Effector memory CD8-positive, alpha-beta T cell (primary cell): ENCODE results near the gene NEGR1.

Source experiments
- ATAC-seq: fragments of 150-1000 bp; cut with Tn5 transposase; replicated peaks from 2 replicates; pipeline ENCODE4 v1.10.0; 2021; ENCODE audit warnings: mild to moderate bottlenecking, moderate library complexity
- DNase-seq, 3 experiments: peaks; one replicate each; pipeline ENCODE4 v3.0.0; 2021
- H3K27ac Mint-ChIP-seq, 2 donors: one replicate each; pipeline ENCODE4 v1.8.0; 2022; ENCODE audit warnings: mild to moderate bottlenecking in 2 of 2, mixed read lengths in 2 of 2, moderate library complexity in 2 of 2
- H3K27me3 Mint-ChIP-seq, 2 donors: one replicate each; pipeline ENCODE4 v1.8.0; 2022; ENCODE audit warnings: mixed read lengths in 2 of 2
- H3K36me3 Mint-ChIP-seq: one replicate; pipeline ENCODE4 v1.8.0; 2022; ENCODE audit warnings: mild to moderate bottlenecking, moderate library complexity, mixed read lengths; ENCODE audit not compliant: insufficient read depth
- H3K4me1 Mint-ChIP-seq, 2 donors: one replicate each; pipeline ENCODE4 v1.8.0; 2022; ENCODE audit warnings: low read depth in 2 of 2, mixed read lengths in 2 of 2
- H3K4me3 Mint-ChIP-seq, 2 donors: one replicate each; pipeline ENCODE4 v1.8.0; 2022; ENCODE audit warnings: mild to moderate bottlenecking in 2 of 2, mixed read lengths in 2 of 2, moderate library complexity in 2 of 2
- H3K9me3 Mint-ChIP-seq, 2 donors: one replicate each; pipeline ENCODE4 v1.8.0; 2022; ENCODE audit warnings: mixed read lengths in 2 of 2

The NEGR1 gene

GRCh38 chr1:71781450-71781849 is 500.9 kb downstream of the NEGR1 start:
- no peaks in the 10 kb centered on the region for H3K27me3 Mint-ChIP-seq
- DNase-seq (no peak), ATAC-seq (no peak)
- H3K9me3 Mint-ChIP-seq: peaks cover 0 to 2% of the 10 kb centered on the region in 2 donors
- H3K4me3 Mint-ChIP-seq: no peak overlapping the region
- no peaks in the 10 kb centered on the region for H3K36me3 Mint-ChIP-seq
- H3K4me1 Mint-ChIP-seq: no peaks in the 10 kb centered on the region
- H3K27ac Mint-ChIP-seq: no peak overlapping the region

GRCh38 chr1:71780681-71781080 is 501.7 kb downstream of the NEGR1 start:
- H3K9me3 Mint-ChIP-seq: peaks cover 0 to 2% of the 10 kb centered on the region in 2 donors
- no peaks in the 10 kb centered on the region for H3K36me3 Mint-ChIP-seq
- H3K27ac Mint-ChIP-seq: no peak overlapping the region
- DNase-seq: no peak
- H3K4me3 Mint-ChIP-seq: no peak overlapping the region
- ATAC-seq: no peak
- no peaks in the 10 kb centered on the region for H3K4me1 Mint-ChIP-seq
- no peaks in the 10 kb centered on the region for H3K27me3 Mint-ChIP-seq

DNA sequence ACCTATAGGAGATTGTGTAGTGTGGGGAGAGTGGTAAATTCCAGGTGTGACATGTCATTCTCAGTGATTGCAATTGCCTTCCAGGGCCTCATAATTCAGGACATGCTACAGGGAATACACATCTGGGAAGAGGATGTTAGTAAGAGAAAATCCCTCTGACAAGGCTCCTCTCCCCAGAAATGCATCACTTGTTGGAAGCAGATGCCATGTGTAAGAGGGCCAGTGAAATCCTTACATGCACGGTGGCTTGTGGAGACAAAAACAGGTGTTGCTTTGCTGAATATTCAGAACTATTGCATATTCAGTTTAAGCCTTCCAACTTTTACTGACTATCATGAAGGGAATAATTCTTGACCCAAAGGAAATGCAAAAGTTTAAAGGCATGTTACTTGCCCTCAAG is 503.4 kb downstream of the NEGR1 start:
- Mint-ChIP-seq H3K4me1 (no peaks in the 10 kb centered on the region), H3K27me3 (no peaks in the 10 kb centered on the region), H3K9me3 (peaks cover 0 to 4% of the 10 kb centered on the region in 2 donors), H3K36me3 (no peaks in the 10 kb centered on the region), H3K4me3 (no peak overlapping the region), H3K27ac (no peak overlapping the region)
- no peak for DNase-seq
- no peak for ATAC-seq

- Mint-ChIP-seq H3K27ac (no peak overlapping the region), H3K36me3 (no peaks in the 10 kb centered on the region), H3K9me3 (peaks cover 0 to 4% of the 10 kb centered on the region in 2 donors), H3K27me3 (no peaks in the 10 kb centered on the region), H3K4me1 (no peaks in the 10 kb centered on the region), H3K4me3 (no peak overlapping the region)
- no peak for ATAC-seq
- DNase-seq: no peak
These were observed 505.2 kb downstream of the NEGR1 start for GRCh38 chr1:71777094-71777493.

GRCh38 chr1:71774705-71775104 is 507.6 kb downstream of the NEGR1 start:
- Mint-ChIP-seq H3K4me3 (no peak overlapping the region), H3K36me3 (no peaks in the 10 kb centered on the region), H3K9me3 (peaks cover 0 to 2% of the 10 kb centered on the region in 2 donors), H3K4me1 (no peaks in the 10 kb centered on the region), H3K27ac (no peak overlapping the region), H3K27me3 (no peaks in the 10 kb centered on the region)
- DNase-seq (no peak), ATAC-seq (no peak)

DNA sequence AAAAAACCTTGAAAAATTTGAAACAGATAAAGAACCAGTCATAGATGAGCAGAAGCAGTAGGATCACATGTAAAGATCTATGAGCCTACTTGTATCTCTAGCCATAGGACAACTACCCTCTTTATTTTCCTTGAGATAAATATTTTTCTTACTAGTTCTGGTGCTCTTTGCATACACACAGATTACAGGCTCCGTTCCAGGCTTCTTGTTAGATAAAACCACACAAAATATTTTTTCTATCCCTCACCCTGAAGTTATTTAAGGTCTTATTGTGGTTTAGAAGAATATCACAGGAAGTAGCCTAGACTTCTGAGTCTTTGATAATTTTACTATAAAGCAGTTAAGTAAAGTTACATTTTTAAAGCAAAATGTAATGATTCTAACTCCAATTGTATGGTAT is 512.2 kb downstream of the NEGR1 start:
- no peaks in the 10 kb centered on the region for H3K36me3 Mint-ChIP-seq
- no peak overlapping the region for H3K27ac Mint-ChIP-seq
- no peaks in the 10 kb centered on the region for H3K27me3 Mint-ChIP-seq
- ATAC-seq (no peak), DNase-seq (no peak)
- no peaks in the 10 kb centered on the region for H3K4me1 Mint-ChIP-seq
- H3K9me3 Mint-ChIP-seq: peaks cover 7 to 15% of the 10 kb centered on the region in 2 donors
- H3K4me3 Mint-ChIP-seq: no peak overlapping the region

GRCh38 chr1:71766748-71767147 is 515.6 kb downstream of the NEGR1 start:
- Mint-ChIP-seq H3K27me3 (no peaks in the 10 kb centered on the region), H3K9me3 (peaks cover 7 to 15% of the 10 kb centered on the region in 2 donors), H3K4me3 (no peak overlapping the region), H3K4me1 (no peaks in the 10 kb centered on the region), H3K36me3 (no peaks in the 10 kb centered on the region), H3K27ac (no peak overlapping the region)
- DNase-seq: no peak
- ATAC-seq: no peak

DNA sequence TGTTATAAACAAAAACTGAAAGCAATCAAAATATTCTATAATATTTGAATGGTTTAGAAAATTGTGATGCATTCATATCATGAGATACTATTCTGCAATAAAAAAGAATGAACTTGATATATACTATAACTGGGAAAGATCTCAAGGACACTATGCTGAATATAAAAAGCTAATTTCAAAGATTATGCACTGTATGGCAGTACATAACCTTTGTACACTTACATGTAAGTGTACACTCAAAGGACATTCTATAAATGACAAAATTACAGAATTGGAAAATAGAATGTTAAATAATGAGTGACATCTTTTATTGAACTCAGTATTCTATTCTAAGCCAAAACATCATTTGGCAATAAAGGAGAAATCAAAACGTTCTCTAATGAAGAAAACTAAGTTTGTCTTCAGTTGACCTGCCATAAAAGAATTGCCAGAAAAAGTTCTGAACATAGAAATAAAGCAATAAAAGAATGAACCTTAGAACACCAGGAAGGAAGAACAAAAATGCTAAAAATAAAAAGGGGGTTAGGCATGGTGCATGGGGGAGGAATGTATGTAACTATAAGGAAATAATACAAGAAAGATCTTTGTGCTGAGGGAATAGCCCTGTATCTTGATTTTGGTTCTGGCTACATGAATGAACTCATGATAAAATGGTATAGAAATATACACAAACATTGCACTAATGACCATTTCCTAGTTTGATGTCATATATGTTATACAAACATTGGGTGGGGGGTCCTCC is 519.7 kb downstream of the NEGR1 start:
- no peak for DNase-seq
- Mint-ChIP-seq H3K4me3 (no peak overlapping the region), H3K36me3 (no peaks in the 10 kb centered on the region), H3K27ac (no peak overlapping the region), H3K4me1 (no peaks in the 10 kb centered on the region), H3K9me3 (peaks cover 7% of the 10 kb centered on the region in 2 donors), H3K27me3 (no peaks in the 10 kb centered on the region)
- no peak for ATAC-seq

DNA sequence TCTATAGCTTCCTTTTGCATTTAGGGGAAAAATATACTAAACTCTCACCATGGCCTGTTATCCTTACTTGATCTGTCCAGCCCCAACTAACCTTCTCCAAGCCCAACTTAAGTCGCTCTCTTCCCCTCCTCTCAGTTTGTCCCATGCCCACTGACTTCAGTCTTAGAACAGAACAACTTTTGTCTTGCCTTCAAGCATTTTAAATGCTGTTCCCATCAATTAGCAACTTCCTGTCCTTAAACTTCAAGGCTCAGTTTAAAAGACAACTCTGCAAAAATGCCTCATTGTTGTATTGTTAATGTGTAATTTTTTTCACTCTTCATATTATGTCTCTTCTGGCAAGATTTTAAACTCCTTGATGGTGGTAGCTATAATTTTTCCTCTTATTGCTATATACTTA is 526.9 kb downstream of the NEGR1 start:
- no peaks in the 10 kb centered on the region for H3K27me3 Mint-ChIP-seq
- peaks cover 12 to 24% of the 10 kb centered on the region in 2 donors for H3K9me3 Mint-ChIP-seq
- no peak overlapping the region for H3K27ac Mint-ChIP-seq
- no peak for ATAC-seq
- no peaks in the 10 kb centered on the region for H3K36me3 Mint-ChIP-seq
- no peaks in the 10 kb centered on the region for H3K4me1 Mint-ChIP-seq
- no peak for DNase-seq
- no peak overlapping the region for H3K4me3 Mint-ChIP-seq

DNA sequence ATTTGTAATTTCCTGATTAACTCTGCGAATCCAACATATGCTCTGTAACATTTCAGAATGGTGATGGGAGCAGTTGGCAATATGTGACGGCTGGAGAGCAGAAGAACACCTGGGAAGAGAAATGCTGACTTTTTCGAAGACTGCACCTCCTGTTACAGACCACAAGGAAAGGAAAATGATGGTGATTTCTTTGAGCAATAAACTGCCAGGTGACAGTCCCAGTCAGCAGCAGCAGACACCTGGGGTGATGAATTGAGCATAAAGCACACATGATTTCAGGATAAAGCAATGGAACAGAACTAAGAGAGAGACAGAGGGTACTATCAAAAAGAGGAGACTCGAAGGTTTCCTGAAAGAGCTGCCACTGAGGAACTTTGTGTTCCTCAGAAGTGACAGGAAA is 528.6 kb downstream of the NEGR1 start:
- ATAC-seq (no peak), DNase-seq (no peak)
- Mint-ChIP-seq H3K9me3 (peaks cover 14 to 30% of the 10 kb centered on the region in 2 donors), H3K36me3 (no peaks in the 10 kb centered on the region), H3K4me3 (no peak overlapping the region), H3K27ac (no peak overlapping the region), H3K4me1 (no peaks in the 10 kb centered on the region), H3K27me3 (no peaks in the 10 kb centered on the region)

DNA sequence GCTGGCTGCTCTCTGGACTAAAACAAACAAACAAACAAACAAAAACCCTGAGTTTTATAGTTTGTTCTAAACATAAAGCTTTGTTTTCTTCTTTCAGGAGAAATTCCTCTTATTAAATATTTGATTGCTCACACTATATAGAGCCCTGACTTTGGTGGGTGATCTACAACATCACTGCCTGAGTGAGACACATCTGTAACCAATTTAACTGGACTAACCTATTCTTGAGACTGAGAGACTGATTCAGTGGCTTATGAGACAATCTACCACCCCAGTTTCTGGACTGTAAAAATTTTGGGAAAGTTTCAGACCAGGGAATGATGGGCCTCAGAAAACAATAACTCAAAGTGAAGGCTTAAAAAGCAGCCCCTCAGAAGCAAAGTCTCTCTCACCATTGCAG is 537.0 kb downstream of the NEGR1 start:
- Mint-ChIP-seq H3K4me1 (no peaks in the 10 kb centered on the region), H3K36me3 (no peaks in the 10 kb centered on the region), H3K27me3 (no peaks in the 10 kb centered on the region), H3K4me3 (no peak overlapping the region), H3K27ac (no peak overlapping the region), H3K9me3 (peaks cover 10 to 11% of the 10 kb centered on the region in 2 donors)
- no peak for DNase-seq
- no peak for ATAC-seq

DNA sequence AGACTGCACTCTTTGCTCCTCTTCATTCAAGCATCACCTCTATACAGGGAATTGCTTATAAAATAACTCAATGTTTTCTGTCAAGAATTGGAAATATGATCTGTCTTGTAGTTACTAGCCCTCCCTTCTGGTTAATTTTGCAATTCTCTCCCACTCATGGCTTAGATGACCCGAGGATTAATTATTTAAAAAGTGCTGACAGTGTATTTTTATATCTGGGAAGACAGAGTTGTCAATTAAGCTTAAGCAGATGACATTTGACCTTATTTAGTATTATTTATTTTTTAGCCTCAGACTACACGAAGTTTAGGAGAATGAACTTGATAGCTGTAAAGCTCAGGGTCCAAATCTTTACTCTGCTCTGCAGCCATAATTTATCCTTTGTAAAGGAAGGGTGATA is 538.5 kb downstream of the NEGR1 start:
- H3K36me3 Mint-ChIP-seq: no peaks in the 10 kb centered on the region
- no peaks in the 10 kb centered on the region for H3K4me1 Mint-ChIP-seq
- peaks cover 10 to 15% of the 10 kb centered on the region in 2 donors for H3K9me3 Mint-ChIP-seq
- no peak overlapping the region for H3K27ac Mint-ChIP-seq
- H3K27me3 Mint-ChIP-seq: no peaks in the 10 kb centered on the region
- no peak overlapping the region for H3K4me3 Mint-ChIP-seq
- ATAC-seq (no peak), DNase-seq (no peak)

DNA sequence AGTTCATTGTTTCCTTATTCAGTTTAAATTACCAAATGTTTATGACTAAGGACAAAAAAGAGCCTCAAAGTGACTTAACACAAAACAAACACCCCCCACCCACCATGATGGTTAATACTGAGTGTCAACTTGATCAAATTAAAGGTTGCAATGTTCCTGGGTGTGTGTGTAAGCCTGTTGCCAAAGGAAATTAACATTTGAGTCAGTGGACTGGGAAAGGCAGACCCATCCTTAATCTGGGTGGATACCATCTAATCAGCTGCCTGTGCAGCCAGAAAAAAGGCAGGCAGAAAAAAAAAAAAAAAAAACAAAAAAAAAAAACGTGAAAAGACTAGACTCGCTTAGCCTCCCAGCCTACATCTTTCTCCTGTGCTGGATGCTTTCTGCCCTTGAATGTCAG is 543.4 kb downstream of the NEGR1 start:
- Mint-ChIP-seq H3K27me3 (no peaks in the 10 kb centered on the region), H3K27ac (no peak overlapping the region), H3K9me3 (peaks cover 14 to 24% of the 10 kb centered on the region in 2 donors), H3K4me3 (no peak overlapping the region), H3K4me1 (no peaks in the 10 kb centered on the region), H3K36me3 (no peaks in the 10 kb centered on the region)
- ATAC-seq: no peak
- DNase-seq: no peak

DNA sequence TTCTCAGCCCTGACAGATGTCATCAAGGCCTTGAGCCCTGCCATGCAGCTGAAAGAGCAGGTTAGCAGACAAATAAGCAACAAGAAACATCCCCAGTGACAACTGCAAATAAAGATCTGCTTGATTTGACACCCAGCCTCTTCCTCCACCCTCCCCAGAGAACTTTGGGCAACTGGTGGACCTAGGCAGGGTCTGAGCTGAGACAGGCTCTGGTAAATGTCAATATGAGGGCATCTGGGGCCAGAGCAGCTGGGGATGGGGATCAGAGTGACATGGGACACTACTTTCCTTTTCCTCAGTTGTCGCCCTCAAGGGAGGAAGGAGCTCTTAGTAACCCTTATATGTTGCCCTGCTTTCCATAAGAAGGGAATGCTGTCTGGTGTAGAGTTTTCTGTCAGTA is 544.1 kb downstream of the NEGR1 start:
- Mint-ChIP-seq H3K27me3 (no peaks in the 10 kb centered on the region), H3K4me1 (no peaks in the 10 kb centered on the region), H3K36me3 (no peaks in the 10 kb centered on the region), H3K27ac (no peak overlapping the region), H3K9me3 (peaks cover 10 to 24% of the 10 kb centered on the region in 2 donors), H3K4me3 (no peak overlapping the region)
- ATAC-seq (no peak), DNase-seq (no peak)
